ENCODE results near the gene KAZN. TPM values are rescaled to one million over a fixed set of nuclear protein-coding genes. Genes with fewer than 3 reads are reported as not detected.
A peak's percentile ranks its signal among the peaks of the same experiment; 100 is the strongest.

KAZN gene
- total and polyA plus RNA-seq, 4 donors: 4.4 to 19.3 (median 9.6) TPM

DNA sequence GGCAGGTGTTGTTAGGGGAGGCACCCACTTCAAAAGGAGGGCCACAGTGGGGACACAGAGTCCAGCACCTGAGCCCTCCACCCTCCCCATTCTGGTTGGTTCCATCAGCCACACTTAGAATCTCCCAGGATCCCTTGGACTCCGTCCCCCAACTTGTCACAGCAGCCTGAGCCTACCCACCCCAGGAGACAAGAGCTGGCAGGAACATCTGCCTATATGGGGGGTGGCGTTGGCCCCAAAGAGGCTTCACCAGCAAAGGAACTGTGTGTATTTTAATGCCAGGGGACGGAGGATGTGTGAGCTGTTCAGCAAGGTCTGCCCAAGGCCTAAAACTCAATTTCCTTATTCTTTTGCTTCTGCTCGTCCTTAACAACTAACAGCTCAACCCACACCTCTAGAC is 468.7 kb downstream of the KAZN start:
- intact Hi-C loops (cut with DNase I): no loop called here
- Histone ChIP-seq H3K9me3 (ENCODE audit: control insufficient read depth, low read length) (peaks cover 1% of the 10 kb centered on the region), H3K27ac (ENCODE audit: low read depth in 1 of 2, low read length in 2 of 2) (no peak overlapping the region), H3K4me3 (ENCODE audit: low read length in 2 of 2) (no peak overlapping the region), H3K4me1 (ENCODE audit: control insufficient read depth in 1 of 2, insufficient read depth in 2 of 2, low read length in 2 of 2) (no peaks in the 10 kb centered on the region), H3K27me3 (ENCODE audit: control insufficient read depth in 1 of 2, insufficient read depth in 2 of 2, low read length in 1 of 2) (no peaks in the 10 kb centered on the region), H3K36me3 (ENCODE audit: control insufficient read depth in 1 of 2, insufficient read depth in 2 of 2, low read length in 1 of 2) (peaks cover 0 to 1% of the 10 kb centered on the region in 2 donors)
- DNase-seq (no peak), ATAC-seq (ENCODE audit: low FRiP score) (no peak)
- WGBS, 2 donors: 60 to 62% methylated on average over 4 of the region's 4 CpGs

DNA sequence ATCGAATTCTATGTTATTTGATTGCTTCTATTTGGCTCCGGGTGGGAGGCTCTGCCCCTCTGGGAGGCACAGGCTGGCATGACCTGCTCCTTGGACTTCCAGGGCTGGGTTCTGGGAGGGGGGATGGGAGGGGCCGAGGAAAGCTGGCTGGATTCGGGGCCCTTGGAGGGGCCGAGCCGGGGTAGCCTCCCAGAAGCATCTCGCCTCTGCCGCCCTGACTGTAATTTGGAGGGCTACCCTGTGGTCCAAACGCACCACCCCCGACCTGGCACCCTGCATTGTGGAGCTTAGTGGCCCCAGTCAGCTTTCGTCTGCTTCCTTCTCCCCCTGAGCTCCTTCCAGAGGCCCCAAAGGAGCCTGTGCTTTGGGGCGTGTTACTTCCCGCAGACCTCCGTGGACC is 469.7 kb downstream of the KAZN start:
- WGBS, 2 donors: 45 to 69% methylated on average over 14 of the region's 14 CpGs
- ATAC-seq (ENCODE audit: low FRiP score) (no peak), DNase-seq (no peak)
- no peaks in the 10 kb centered on the region for H3K27me3 ChIP-seq (ENCODE audit: control insufficient read depth in 1 of 2, insufficient read depth in 2 of 2, low read length in 1 of 2)
- no peaks in the 10 kb centered on the region for H3K4me1 ChIP-seq (ENCODE audit: control insufficient read depth in 1 of 2, insufficient read depth in 2 of 2, low read length in 2 of 2)
- H3K4me3 ChIP-seq (ENCODE audit: low read length in 2 of 2): no peak overlapping the region
- no peak overlapping the region for H3K27ac ChIP-seq (ENCODE audit: low read depth in 1 of 2, low read length in 2 of 2)
- H3K9me3 ChIP-seq (ENCODE audit: control insufficient read depth, low read length): no peaks in the 10 kb centered on the region
- H3K36me3 ChIP-seq (ENCODE audit: control insufficient read depth in 1 of 2, insufficient read depth in 2 of 2, low read length in 1 of 2): no peaks in the 10 kb centered on the region
- intact Hi-C loops (cut with DNase I): no loop called here

DNA sequence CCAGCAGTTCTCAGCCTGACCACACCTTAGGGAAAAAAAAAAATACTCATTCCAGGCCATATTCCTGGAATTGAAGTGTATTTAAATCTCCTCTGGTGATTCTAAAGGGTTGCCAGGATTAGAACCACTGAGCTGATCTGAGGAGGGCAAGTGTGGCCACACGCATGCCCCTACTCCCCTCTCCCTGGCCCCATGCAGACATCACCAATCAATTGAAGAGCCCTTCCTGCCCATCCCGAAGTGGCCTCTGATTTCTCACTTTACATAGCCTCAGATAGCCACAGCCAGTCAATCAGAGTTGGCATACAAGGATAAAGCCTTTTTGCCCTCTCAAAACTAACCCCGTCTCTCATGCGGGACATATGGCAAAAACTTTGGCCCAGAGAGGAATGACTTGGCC is 470.5 kb downstream of the KAZN start:
- WGBS, 2 donors: 62% methylated on average over 4 of the region's 4 CpGs
- Histone ChIP-seq H3K4me1 (ENCODE audit: control insufficient read depth in 1 of 2, insufficient read depth in 2 of 2, low read length in 2 of 2) (no peaks in the 10 kb centered on the region), H3K4me3 (ENCODE audit: low read length in 2 of 2) (no peak overlapping the region), H3K27ac (ENCODE audit: low read depth in 1 of 2, low read length in 2 of 2) (no peak overlapping the region), H3K27me3 (ENCODE audit: control insufficient read depth in 1 of 2, insufficient read depth in 2 of 2, low read length in 1 of 2) (no peaks in the 10 kb centered on the region), H3K9me3 (ENCODE audit: control insufficient read depth, low read length) (no peaks in the 10 kb centered on the region), H3K36me3 (ENCODE audit: control insufficient read depth in 1 of 2, insufficient read depth in 2 of 2, low read length in 1 of 2) (no peaks in the 10 kb centered on the region)
- intact Hi-C loops (cut with DNase I): no loop called here
- ATAC-seq (ENCODE audit: low FRiP score) (no peak), DNase-seq (no peak)

DNA sequence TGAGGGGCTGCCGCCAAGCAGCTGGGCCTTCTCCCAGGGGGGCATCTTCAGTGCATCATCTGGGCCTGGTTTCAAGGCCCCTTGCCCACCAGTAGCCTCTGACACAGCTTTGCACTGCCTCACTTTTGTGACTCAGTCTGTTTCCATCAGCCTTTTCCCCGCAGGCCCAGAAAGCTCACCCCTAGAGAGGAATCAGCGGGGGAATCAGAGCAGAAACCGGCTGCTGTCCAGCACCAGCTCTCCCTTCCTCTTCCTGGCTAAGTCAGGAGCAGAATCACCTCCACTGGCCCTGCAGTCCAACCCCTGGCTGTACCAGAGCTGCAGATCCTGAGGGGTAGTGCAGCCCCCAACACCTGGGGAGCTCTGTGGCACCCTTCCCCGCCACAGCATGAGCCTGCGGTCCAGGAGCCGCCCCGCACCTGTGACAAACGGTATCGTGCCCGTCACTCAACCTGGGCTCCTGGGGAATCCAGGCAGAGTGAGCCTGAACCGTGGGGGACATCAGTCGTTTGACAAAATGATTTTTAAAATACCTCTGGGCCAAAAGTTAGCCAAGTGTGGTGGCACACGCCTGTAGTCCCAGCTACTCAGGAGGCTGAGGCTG is 471.8 kb downstream of the KAZN start:
- no peaks in the 10 kb centered on the region for H3K4me1 ChIP-seq (ENCODE audit: control insufficient read depth in 1 of 2, insufficient read depth in 2 of 2, low read length in 2 of 2)
- no peak overlapping the region for H3K27ac ChIP-seq (ENCODE audit: low read depth in 1 of 2, low read length in 2 of 2)
- no peak overlapping the region for H3K4me3 ChIP-seq (ENCODE audit: low read length in 2 of 2)
- no peaks in the 10 kb centered on the region for H3K27me3 ChIP-seq (ENCODE audit: control insufficient read depth in 1 of 2, insufficient read depth in 2 of 2, low read length in 1 of 2)
- ATAC-seq (ENCODE audit: low FRiP score): no peak
- H3K9me3 ChIP-seq (ENCODE audit: control insufficient read depth, low read length): no peaks in the 10 kb centered on the region
- intact Hi-C loops (cut with DNase I): no loop called here
- WGBS, 2 donors: 93 to 94% methylated on average over 14 of the region's 14 CpGs
- DNase-seq: no peak
- H3K36me3 ChIP-seq (ENCODE audit: control insufficient read depth in 1 of 2, insufficient read depth in 2 of 2, low read length in 1 of 2): no peaks in the 10 kb centered on the region

DNA sequence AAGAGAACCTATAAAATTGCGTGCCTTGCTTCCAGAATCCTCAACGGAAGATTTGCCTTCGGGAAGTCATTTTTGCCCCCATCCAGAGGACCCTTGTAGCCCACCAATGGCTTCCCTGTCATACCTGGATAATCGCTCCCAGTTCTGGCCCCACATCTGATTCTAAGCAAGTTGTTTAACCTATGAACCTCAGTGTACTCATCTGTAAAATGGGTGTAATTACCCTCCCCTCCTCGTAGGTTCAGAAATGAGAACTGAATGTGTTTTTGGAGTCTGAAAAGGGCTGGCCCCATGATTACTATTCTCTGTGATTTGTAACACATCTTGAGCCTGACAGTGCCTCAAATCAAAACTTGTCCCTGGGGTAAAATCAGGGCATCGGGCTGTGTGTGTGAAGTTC is 473.5 kb downstream of the KAZN start:
- Histone ChIP-seq H3K27ac (ENCODE audit: low read depth in 1 of 2, low read length in 2 of 2) (no peak overlapping the region), H3K36me3 (ENCODE audit: control insufficient read depth in 1 of 2, insufficient read depth in 2 of 2, low read length in 1 of 2) (no peaks in the 10 kb centered on the region), H3K4me1 (ENCODE audit: control insufficient read depth in 1 of 2, insufficient read depth in 2 of 2, low read length in 2 of 2) (no peaks in the 10 kb centered on the region), H3K4me3 (ENCODE audit: low read length in 2 of 2) (no peak overlapping the region), H3K27me3 (ENCODE audit: control insufficient read depth in 1 of 2, insufficient read depth in 2 of 2, low read length in 1 of 2) (no peaks in the 10 kb centered on the region), H3K9me3 (ENCODE audit: control insufficient read depth, low read length) (no peaks in the 10 kb centered on the region)
- 97% methylated on average over 6 of the region's 6 CpGs for WGBS, 2 donors
- ATAC-seq (ENCODE audit: low FRiP score) (no peak), DNase-seq (no peak)
- intact Hi-C loops (cut with DNase I): no loop called here

DNA sequence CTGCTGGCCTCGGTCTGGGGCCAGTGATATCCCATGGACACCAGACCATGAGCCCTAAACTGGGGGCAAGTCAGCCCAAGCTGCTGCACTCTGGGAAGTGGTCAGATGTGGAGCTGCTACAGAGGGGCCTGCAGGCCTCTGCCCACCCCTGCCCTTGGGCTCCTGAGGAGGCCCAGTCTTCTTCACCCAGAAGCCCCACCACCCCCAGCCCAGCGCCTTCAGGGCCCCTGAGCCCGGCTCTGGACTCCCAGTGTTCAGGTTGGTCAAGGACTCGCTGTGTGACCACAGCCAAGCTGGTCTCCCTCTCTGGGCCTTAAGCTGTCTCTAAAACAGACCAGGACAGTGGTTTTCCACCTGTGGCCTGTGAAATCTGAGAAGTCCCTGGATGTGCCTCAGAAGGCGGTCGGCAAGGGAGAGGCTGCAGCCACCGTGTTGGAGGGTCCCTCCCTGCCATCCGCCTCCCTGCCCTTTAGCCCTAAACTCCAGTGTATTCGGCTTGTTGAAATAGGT is 475.4 kb downstream of the KAZN start:
- H3K36me3 ChIP-seq (ENCODE audit: control insufficient read depth in 1 of 2, insufficient read depth in 2 of 2, low read length in 1 of 2): no peaks in the 10 kb centered on the region
- H3K27ac ChIP-seq (ENCODE audit: low read depth in 1 of 2, low read length in 2 of 2): no peak overlapping the region
- intact Hi-C loops (cut with DNase I): no loop called here
- no peaks in the 10 kb centered on the region for H3K9me3 ChIP-seq (ENCODE audit: control insufficient read depth, low read length)
- no peaks in the 10 kb centered on the region for H3K4me1 ChIP-seq (ENCODE audit: control insufficient read depth in 1 of 2, insufficient read depth in 2 of 2, low read length in 2 of 2)
- ATAC-seq (ENCODE audit: low FRiP score) (no peak), DNase-seq (peak in 1 of 2 donors; percentile 30)
- no peak overlapping the region for H3K4me3 ChIP-seq (ENCODE audit: low read length in 2 of 2)
- no peaks in the 10 kb centered on the region for H3K27me3 ChIP-seq (ENCODE audit: control insufficient read depth in 1 of 2, insufficient read depth in 2 of 2, low read length in 1 of 2)
- WGBS, 2 donors: 91 to 94% methylated on average over 9 of the region's 9 CpGs

DNA sequence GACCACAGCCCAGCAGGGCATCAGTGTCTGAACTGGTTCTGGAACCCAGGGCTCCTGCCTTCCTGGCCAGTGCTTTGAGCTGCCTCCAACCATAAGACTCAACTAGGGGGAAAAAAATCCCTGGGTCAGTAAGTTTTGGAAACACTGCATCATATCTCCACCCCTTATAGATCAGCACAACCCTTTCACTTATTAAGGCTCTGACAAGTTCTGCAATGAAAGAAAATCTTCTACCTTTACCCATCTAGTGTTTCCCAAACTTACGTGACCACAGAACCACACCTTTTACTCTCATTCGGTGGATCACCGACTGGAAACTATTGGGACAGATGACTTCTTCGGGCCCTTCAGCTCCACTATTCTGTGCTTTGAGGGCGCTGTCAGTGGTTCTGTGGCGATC is 476.7 kb downstream of the KAZN start:
- no peaks in the 10 kb centered on the region for H3K4me1 ChIP-seq (ENCODE audit: control insufficient read depth in 1 of 2, insufficient read depth in 2 of 2, low read length in 2 of 2)
- no peaks in the 10 kb centered on the region for H3K9me3 ChIP-seq (ENCODE audit: control insufficient read depth, low read length)
- H3K27me3 ChIP-seq (ENCODE audit: control insufficient read depth in 1 of 2, insufficient read depth in 2 of 2, low read length in 1 of 2): no peaks in the 10 kb centered on the region
- ATAC-seq (ENCODE audit: low FRiP score): no peak
- no peaks in the 10 kb centered on the region for H3K36me3 ChIP-seq (ENCODE audit: control insufficient read depth in 1 of 2, insufficient read depth in 2 of 2, low read length in 1 of 2)
- H3K4me3 ChIP-seq (ENCODE audit: low read length in 2 of 2): no peak overlapping the region
- H3K27ac ChIP-seq (ENCODE audit: low read depth in 1 of 2, low read length in 2 of 2): no peak overlapping the region
- no peak for DNase-seq
- 94 to 96% methylated on average over 6 of the region's 6 CpGs for WGBS, 2 donors
- intact Hi-C loops (cut with DNase I): no loop called here

DNA sequence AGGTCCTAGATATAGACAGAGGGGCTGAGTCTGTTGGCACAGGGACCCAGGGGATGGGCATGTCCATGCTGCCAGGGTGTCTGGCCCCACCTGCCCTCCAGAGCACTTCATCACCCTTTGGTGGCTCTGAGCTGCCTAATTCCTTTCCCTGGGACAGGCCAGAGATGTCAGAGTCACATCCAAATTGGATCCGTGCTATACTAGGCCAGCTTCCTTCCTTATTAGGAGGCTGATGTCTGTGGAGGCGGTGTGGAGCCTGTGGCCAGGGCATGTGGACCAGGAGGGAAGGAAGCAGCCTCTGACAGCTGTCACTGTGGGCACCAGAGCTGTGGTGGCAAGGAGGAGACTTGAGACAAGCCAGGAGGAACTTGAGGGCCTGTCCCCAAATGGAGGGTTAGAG is 477.3 kb downstream of the KAZN start:
- no peaks in the 10 kb centered on the region for H3K36me3 ChIP-seq (ENCODE audit: control insufficient read depth in 1 of 2, insufficient read depth in 2 of 2, low read length in 1 of 2)
- no peak for ATAC-seq (ENCODE audit: low FRiP score)
- intact Hi-C loops (cut with DNase I): no loop called here
- H3K9me3 ChIP-seq (ENCODE audit: control insufficient read depth, low read length): no peaks in the 10 kb centered on the region
- WGBS, 2 donors: 13 to 34% methylated on average over 2 of the region's 2 CpGs
- H3K4me3 ChIP-seq (ENCODE audit: low read length in 2 of 2): no peak overlapping the region
- peak in 1 of 2 donors; percentile 33 for DNase-seq
- no peaks in the 10 kb centered on the region for H3K27me3 ChIP-seq (ENCODE audit: control insufficient read depth in 1 of 2, insufficient read depth in 2 of 2, low read length in 1 of 2)
- no peaks in the 10 kb centered on the region for H3K4me1 ChIP-seq (ENCODE audit: control insufficient read depth in 1 of 2, insufficient read depth in 2 of 2, low read length in 2 of 2)
- H3K27ac ChIP-seq (ENCODE audit: low read depth in 1 of 2, low read length in 2 of 2): no peak overlapping the region

DNA sequence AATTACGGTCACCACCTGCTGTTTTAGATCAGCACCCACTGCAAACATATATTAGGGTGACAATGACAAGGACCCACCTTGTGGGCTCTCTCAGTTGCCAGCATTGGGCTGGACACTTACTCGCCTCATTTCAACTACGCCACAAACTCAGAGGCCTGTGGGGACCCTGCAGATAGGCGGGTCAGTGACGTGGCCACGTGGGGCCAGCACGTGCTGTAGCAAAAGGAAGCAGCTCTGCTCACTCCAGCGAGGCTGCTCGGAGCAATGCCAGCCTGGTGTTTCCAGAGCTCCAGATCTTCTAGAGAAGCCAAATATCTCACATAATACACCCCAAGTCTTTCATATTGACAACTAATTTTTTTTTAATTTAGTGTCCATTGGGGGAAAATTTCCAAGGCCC is 478.3 kb downstream of the KAZN start:
- Histone ChIP-seq H3K27ac (ENCODE audit: low read depth in 1 of 2, low read length in 2 of 2) (no peak overlapping the region), H3K36me3 (ENCODE audit: control insufficient read depth in 1 of 2, insufficient read depth in 2 of 2, low read length in 1 of 2) (no peaks in the 10 kb centered on the region), H3K9me3 (ENCODE audit: control insufficient read depth, low read length) (no peaks in the 10 kb centered on the region), H3K27me3 (ENCODE audit: control insufficient read depth in 1 of 2, insufficient read depth in 2 of 2, low read length in 1 of 2) (no peaks in the 10 kb centered on the region), H3K4me3 (ENCODE audit: low read length in 2 of 2) (no peak overlapping the region), H3K4me1 (ENCODE audit: control insufficient read depth in 1 of 2, insufficient read depth in 2 of 2, low read length in 2 of 2) (no peaks in the 10 kb centered on the region)
- peak in 1 of 2 donors; percentile 12 for DNase-seq
- ATAC-seq (ENCODE audit: low FRiP score): no peak
- 93 to 94% methylated on average over 9 of the region's 9 CpGs for WGBS, 2 donors
- intact Hi-C loops (cut with DNase I): no loop called here
